AG04450 (cell line): Measurements from ENCODE around the gene KPRP. TPM values are rescaled to one million over a fixed set of nuclear protein-coding genes. Genes with fewer than 3 reads are reported as not detected.

Source experiments
- CTCF ChIA-PET: fragments of 300-600, 350-600 bp; formaldehyde crosslinking; extraction: SDS; loops from one replicate; lab custom pipeline; 2022; ENCODE audit warnings: antibody characterized with exemption, inconsistent platforms; lab: Charles Lee
- POLR2A ChIA-PET: fragments of 350-600 bp; formaldehyde crosslinking; extraction: SDS; loops from one replicate; lab custom pipeline; 2021; ENCODE audit warnings: antibody characterized with exemption, inconsistent platforms; lab: Yijun Ruan, JAX
- DNase-seq: peaks from one replicate; pipeline ENCODE4 v3.0.0-alpha.2; 2011; ENCODE audit warnings: low read depth, low spot score
- H3K27ac ChIP-seq: one replicate; pipeline ENCODE4 v1.5.1; 2012; ENCODE audit warnings: low read depth, low read length, control low read depth
- H3K27me3 ChIP-seq: one replicate; pipeline ENCODE4 v1.6.0; 2012; ENCODE audit warnings: low read length; ENCODE audit not compliant: control insufficient read depth, insufficient read depth
- H3K4me3 ChIP-seq: 2 replicates; pipeline ENCODE4 v1.5.1; 2011; ENCODE audit warnings: mild to moderate bottlenecking, low read depth, low read length, control low read depth
- H3K9me3 ChIP-seq: 2 replicates; pipeline ENCODE4 v1.5.1; 2012; ENCODE audit warnings: low read length; ENCODE audit not compliant: control insufficient read depth, insufficient read depth
- polyA plus RNA-seq: library from polyadenylated mRNA; depleted of rRNA; stranded (reverse); fragments of >200 nt; gene quantifications from 2 replicates; pipeline ENCODE4 v1.2.3, GENCODE V29; 2011
- TF ChIP-seq, protein P1 (sequence below): IDR thresholded peaks from 2 replicates; pipeline ENCODE4 v1.5.1; 2011; ENCODE audit warnings: low read depth, low read length, control low read depth, inconsistent platforms

Gene KPRP
- polyA plus RNA-seq, 1 experiment, result not detected

DNA sequence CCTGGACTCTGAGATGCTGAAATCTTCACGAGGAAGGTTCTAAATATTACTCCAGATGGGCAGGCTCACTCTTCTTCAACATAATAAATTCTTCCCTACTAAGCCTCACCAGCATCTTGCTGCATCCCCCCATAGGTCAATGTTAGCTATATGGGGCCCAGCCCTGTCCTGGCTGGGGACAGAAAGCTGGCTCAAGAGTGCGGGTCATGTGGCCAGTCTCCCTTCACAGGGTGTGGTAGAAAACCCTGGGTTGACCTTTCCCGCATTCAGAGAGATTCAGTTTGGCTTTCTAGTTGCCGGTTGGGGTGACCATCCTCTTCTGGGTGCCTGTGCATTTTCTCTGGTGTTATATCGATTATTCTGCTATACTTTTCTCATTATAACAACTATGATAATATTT lies 19.8 kb upstream of the KPRP start:
- POLR2A ChIA-PET, result no interaction called here
- DNase-seq, result no peak

DNA sequence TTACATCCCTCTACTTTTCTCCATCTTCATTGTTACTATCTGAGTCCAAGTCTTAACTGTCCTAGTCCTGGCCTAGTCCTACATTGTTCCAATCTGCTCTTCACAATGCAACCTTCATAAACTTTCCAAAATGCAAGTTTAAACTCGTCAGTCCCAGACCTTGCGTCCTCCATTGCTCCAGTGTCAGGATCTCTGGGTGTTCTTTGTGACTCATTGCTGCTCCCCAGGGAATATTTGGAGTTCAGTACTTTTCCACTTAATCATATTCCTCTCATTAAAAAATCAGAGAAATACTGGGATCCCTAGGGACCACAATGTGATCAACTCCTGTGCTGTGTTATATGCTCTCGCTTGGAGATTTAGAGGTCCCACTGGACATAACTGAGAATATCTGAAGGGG lies 18.0 kb upstream of the KPRP start:
- ChIA-PET POLR2A (no interaction called here), CTCF (no interaction called here)
- no peak overlapping the region for H3K4me3 ChIP-seq
- TF ChIP-seq, protein P1, sequence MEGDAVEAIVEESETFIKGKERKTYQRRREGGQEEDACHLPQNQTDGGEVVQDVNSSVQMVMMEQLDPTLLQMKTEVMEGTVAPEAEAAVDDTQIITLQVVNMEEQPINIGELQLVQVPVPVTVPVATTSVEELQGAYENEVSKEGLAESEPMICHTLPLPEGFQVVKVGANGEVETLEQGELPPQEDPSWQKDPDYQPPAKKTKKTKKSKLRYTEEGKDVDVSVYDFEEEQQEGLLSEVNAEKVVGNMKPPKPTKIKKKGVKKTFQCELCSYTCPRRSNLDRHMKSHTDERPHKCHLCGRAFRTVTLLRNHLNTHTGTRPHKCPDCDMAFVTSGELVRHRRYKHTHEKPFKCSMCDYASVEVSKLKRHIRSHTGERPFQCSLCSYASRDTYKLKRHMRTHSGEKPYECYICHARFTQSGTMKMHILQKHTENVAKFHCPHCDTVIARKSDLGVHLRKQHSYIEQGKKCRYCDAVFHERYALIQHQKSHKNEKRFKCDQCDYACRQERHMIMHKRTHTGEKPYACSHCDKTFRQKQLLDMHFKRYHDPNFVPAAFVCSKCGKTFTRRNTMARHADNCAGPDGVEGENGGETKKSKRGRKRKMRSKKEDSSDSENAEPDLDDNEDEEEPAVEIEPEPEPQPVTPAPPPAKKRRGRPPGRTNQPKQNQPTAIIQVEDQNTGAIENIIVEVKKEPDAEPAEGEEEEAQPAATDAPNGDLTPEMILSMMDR, result no peak
- DNase-seq, result no peak
- H3K27ac ChIP-seq, result no peak overlapping the region
- peaks cover 15% of the 10 kb centered on the region for H3K9me3 ChIP-seq
- no peaks in the 10 kb centered on the region for H3K27me3 ChIP-seq

More for the DNA sequence above, 19.8 kb upstream of the KPRP start:
- TF ChIP-seq, protein P1, result no peak
- Histone ChIP-seq H3K27ac (no peak overlapping the region), H3K4me3 (no peak overlapping the region), H3K9me3 (peaks cover 8% of the 10 kb centered on the region), H3K27me3 (no peaks in the 10 kb centered on the region)
- CTCF ChIA-PET, result no interaction called here

DNA sequence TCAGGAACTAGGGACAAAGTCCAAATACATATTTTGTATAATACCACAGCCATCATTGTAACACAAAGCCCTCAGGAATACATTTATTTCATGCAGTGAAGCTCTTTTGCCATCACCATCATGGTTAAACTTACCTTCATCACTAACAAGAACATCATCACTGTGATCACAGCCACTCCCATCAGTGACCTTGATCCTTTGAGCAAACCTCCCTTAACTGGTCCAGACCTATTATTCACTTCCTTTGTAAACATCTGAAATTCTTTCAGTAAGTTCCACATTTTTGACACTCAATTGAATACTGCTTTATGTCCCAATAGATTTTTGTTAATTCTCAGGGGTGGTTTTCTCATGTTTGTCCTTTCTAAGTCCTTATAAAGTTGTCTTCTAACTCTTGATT lies 16.2 kb upstream of the KPRP start:
- no peak overlapping the region for H3K27ac ChIP-seq
- ChIA-PET CTCF (no interaction called here), POLR2A (no interaction called here)
- H3K27me3 ChIP-seq, result no peaks in the 10 kb centered on the region
- TF ChIP-seq, protein P1, result no peak
- peaks cover 15% of the 10 kb centered on the region for H3K9me3 ChIP-seq
- H3K4me3 ChIP-seq, result no peak overlapping the region
- no peak for DNase-seq

DNA sequence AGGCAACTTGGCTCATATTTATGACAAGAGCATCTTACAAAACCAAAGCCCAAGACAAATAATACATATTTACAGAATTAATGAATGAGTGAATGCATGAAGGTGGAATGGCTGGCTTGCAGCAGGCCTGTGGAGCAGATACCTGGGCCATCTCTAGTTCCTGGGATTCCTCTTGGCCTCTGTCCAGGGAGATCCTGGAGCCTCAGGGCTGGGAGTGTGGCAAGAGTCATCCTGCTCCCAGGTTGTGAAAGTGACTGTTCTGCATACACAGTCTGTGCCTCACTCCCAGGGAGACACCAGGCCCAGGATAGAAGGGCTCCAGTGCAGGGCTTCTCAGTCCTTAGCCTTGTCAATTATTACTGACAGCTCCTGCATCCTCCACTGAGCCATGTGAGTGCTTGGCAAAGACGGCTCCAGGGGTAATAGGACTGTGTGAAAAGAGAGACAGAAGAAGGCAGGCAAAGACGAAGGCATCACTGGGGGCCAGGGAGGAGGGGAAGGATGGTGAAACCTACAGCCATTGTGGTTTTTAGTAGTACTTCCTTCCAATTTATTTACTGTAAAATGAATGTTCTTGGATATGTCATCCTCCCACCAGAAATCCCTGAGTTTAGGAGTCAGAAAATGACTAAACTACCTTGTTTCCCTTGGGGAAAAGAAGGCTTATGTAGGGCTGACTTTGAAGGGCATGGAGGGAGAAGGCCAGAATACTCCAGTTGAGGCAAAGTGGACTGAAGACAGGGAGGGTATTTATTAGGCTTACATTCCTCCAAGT lies 14.3 kb upstream of the KPRP start:
- POLR2A ChIA-PET, result no interaction called here
- Histone ChIP-seq H3K9me3 (peaks cover 6% of the 10 kb centered on the region), H3K27ac (no peak overlapping the region), H3K4me3 (no peak overlapping the region), H3K27me3 (no peaks in the 10 kb centered on the region)
- DNase-seq, result no peak
- TF ChIP-seq, protein P1, result no peak
- CTCF ChIA-PET, result no interaction called here

GRCh38 chr1:152745289-152745704 lies 12.5 kb upstream of the KPRP start:
- POLR2A ChIA-PET, result no interaction called here
- DNase-seq, result no peak
- CTCF ChIA-PET, result no interaction called here
- no peak overlapping the region for H3K27ac ChIP-seq
- no peak overlapping the region for H3K4me3 ChIP-seq
- TF ChIP-seq, protein P1, result no peak
- peaks cover 6% of the 10 kb centered on the region for H3K9me3 ChIP-seq
- no peaks in the 10 kb centered on the region for H3K27me3 ChIP-seq
